Natural killer cell (primary cell): Measurements from ENCODE around the gene ATXN3. TPM values are rescaled to one million over a fixed set of nuclear protein-coding genes. Genes with fewer than 3 reads are reported as not detected.

Experiments
- ATAC-seq, 3 donors: fragments of 150-1000 bp in 2 of 3; fragments of 200-7000 bp in 1 of 3; cut with Tn5 transposase; 1 replicate in 1 of 3; 2 replicates in 2 of 3; pipeline ENCODE4 v1.10.0; 2021; ENCODE audit warnings: mild to moderate bottlenecking in 2 of 3, moderate library complexity in 2 of 3
- DNase-seq, 2 donors: peaks; one replicate each; pipeline versions ENCODE4 v3.0.0 to v3.0.0-alpha.2; 2013 to 2021; ENCODE audit warnings: mixed read lengths in 1 of 2
- H3K27ac ChIP-seq: one replicate; pipeline ENCODE4 v1.5.1; 2013; ENCODE audit warnings: mild to moderate bottlenecking, low read length
- H3K27me3 ChIP-seq: one replicate; pipeline ENCODE4 v1.6.1; 2013; ENCODE audit warnings: low read length; ENCODE audit not compliant: control insufficient read depth, insufficient read depth
- H3K36me3 ChIP-seq: one replicate; pipeline ENCODE4 v1.6.1; 2013; ENCODE audit warnings: low read length; ENCODE audit not compliant: control insufficient read depth, insufficient read depth
- H3K4me1 ChIP-seq: one replicate; pipeline ENCODE4 v1.6.1; 2013; ENCODE audit warnings: low read length; ENCODE audit not compliant: control insufficient read depth, insufficient read depth
- H3K4me3 ChIP-seq: one replicate; pipeline ENCODE4 v1.5.1; 2013; ENCODE audit warnings: low read length
- H3K9me3 ChIP-seq: one replicate; pipeline ENCODE4 v1.6.1; 2013; ENCODE audit warnings: low read length; ENCODE audit not compliant: control insufficient read depth, insufficient read depth
- H3K27ac Mint-ChIP-seq, 2 donors: one replicate each; pipeline ENCODE4 v1.8.0; 2022; ENCODE audit warnings: mild to moderate bottlenecking in 2 of 2, mixed read lengths in 2 of 2, moderate library complexity in 1 of 2
- H3K27me3 Mint-ChIP-seq, 2 donors: one replicate each; pipeline ENCODE4 v1.8.0; 2022; ENCODE audit warnings: low read depth in 2 of 2, mixed read lengths in 2 of 2
- H3K36me3 Mint-ChIP-seq: one replicate; pipeline ENCODE4 v1.8.0; 2022; ENCODE audit warnings: mixed read lengths
- H3K4me1 Mint-ChIP-seq, 2 donors: one replicate each; pipeline ENCODE4 v1.8.0; 2022; ENCODE audit warnings: mixed read lengths in 2 of 2
- H3K4me3 Mint-ChIP-seq: one replicate; pipeline ENCODE4 v1.8.0; 2022; ENCODE audit warnings: mild to moderate bottlenecking, moderate library complexity, mixed read lengths
- H3K9me3 Mint-ChIP-seq, 2 donors: one replicate each; pipeline ENCODE4 v1.8.0; 2022; ENCODE audit warnings: mixed read lengths in 2 of 2
- WGBS: methylation state at CpG from one replicate; pipeline ENCODE4 v1.1.7; 2013; ENCODE audit warnings: missing lambda C conversion rate; ENCODE audit not compliant: insufficient coverage; 5-methylcytosine and 5-hydroxymethylcytosine counted together
- intact Hi-C: fragments of 100-400 bp; cut with micrococcal nuclease; formaldehyde crosslinking; loops from one replicate; pipeline ENCODE4 v1.14.2; 2022
- total RNA-seq, 4 donors: library from RNA; stranded (reverse); fragments of 120-200 nt in 1 of 4; gene quantifications; one replicate each; pipeline versions ENCODE4 v1.2.3 to v1.2.4, GENCODE V29; 2013 to 2022
- TF ChIP-seq, protein P1 (sequence below): fragments of 200-600 bp; IDR thresholded peaks from one replicate; pipeline ENCODE4 v1.8.0; 2022; ENCODE audit warnings: antibody characterized with exemption

The ATXN3 gene
- total RNA-seq, 3 donors from 2014 or later (not counting 1 experiment from before 2014, with no cell fraction given), result 26.7 to 40.5 (median 30.7) TPM

DNA sequence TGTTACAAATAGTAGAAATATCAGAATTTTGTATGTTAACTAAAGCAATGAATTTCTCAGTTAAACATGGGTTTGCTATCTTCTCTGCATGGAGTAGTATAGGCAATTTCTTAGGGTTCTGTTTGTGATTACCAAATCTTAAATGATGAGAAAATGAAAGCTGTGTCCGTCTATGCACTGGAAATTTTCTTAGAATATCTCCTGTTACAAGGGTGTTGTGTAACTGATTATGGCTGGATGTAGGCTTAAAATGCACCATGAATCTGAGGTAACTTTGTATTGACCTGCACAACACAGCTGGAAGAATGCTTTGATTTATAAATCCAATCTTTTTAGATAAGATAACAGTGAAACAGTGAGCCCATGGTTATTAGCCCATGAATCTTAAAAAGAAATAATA, 84.3 kb downstream of the ATXN3 start:
- H3K4me3 ChIP-seq, result no peak overlapping the region
- H3K27me3 Mint-ChIP-seq, result no peaks in the 10 kb centered on the region
- intact Hi-C loops, result no loop called here
- ATAC-seq (no peak), DNase-seq (no peak)
- H3K4me3 Mint-ChIP-seq, result no peak overlapping the region
- WGBS, result 86% methylated on average over 1 of the region's 1 CpG
- H3K4me1 Mint-ChIP-seq, result peaks cover 0 to 7% of the 10 kb centered on the region in 2 donors
- no peak overlapping the region for H3K27ac ChIP-seq
- TF ChIP-seq, protein P1, sequence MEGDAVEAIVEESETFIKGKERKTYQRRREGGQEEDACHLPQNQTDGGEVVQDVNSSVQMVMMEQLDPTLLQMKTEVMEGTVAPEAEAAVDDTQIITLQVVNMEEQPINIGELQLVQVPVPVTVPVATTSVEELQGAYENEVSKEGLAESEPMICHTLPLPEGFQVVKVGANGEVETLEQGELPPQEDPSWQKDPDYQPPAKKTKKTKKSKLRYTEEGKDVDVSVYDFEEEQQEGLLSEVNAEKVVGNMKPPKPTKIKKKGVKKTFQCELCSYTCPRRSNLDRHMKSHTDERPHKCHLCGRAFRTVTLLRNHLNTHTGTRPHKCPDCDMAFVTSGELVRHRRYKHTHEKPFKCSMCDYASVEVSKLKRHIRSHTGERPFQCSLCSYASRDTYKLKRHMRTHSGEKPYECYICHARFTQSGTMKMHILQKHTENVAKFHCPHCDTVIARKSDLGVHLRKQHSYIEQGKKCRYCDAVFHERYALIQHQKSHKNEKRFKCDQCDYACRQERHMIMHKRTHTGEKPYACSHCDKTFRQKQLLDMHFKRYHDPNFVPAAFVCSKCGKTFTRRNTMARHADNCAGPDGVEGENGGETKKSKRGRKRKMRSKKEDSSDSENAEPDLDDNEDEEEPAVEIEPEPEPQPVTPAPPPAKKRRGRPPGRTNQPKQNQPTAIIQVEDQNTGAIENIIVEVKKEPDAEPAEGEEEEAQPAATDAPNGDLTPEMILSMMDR, result no peak
- no peaks in the 10 kb centered on the region for H3K9me3 ChIP-seq
- H3K9me3 Mint-ChIP-seq, result no peaks in the 10 kb centered on the region
- H3K27me3 ChIP-seq, result no peaks in the 10 kb centered on the region
- H3K36me3 Mint-ChIP-seq, result no peaks in the 10 kb centered on the region
- H3K27ac Mint-ChIP-seq, result no peak overlapping the region
- peaks cover 26% of the 10 kb centered on the region for H3K36me3 ChIP-seq
- H3K4me1 ChIP-seq, result no peaks in the 10 kb centered on the region

DNA sequence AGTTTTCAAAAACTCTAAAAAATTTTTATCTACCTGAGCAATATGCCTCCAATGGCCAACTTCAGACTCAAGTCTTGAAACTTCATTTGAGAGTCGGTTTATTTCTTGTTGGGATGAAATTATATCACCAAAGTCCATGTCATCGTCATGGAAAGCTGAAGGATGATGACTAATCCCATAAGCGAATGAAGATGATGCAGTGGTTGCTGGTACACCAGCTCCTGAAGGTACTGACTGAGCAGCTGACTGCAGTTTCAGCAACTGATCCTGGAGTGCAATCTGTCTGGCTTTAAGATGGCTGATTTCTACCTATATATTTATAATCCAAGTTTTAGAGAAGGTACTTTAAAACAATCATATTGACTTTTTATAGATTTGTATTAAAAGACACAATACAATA, 84.9 kb downstream of the ATXN3 start:
- Histone ChIP-seq H3K27ac (no peak overlapping the region), H3K4me1 (no peaks in the 10 kb centered on the region), H3K9me3 (no peaks in the 10 kb centered on the region), H3K27me3 (no peaks in the 10 kb centered on the region), H3K36me3 (peaks cover 31% of the 10 kb centered on the region), H3K4me3 (no peak overlapping the region)
- no peak for DNase-seq
- intact Hi-C loops, result no loop called here
- Mint-ChIP-seq H3K4me1 (peaks cover 0 to 4% of the 10 kb centered on the region in 2 donors), H3K9me3 (no peaks in the 10 kb centered on the region), H3K27me3 (no peaks in the 10 kb centered on the region), H3K4me3 (no peak overlapping the region), H3K27ac (no peak overlapping the region), H3K36me3 (no peaks in the 10 kb centered on the region)
- WGBS, result 100% methylated on average over 3 of the region's 3 CpGs
- TF ChIP-seq, protein P1, result no peak
- ATAC-seq, result no peak

DNA sequence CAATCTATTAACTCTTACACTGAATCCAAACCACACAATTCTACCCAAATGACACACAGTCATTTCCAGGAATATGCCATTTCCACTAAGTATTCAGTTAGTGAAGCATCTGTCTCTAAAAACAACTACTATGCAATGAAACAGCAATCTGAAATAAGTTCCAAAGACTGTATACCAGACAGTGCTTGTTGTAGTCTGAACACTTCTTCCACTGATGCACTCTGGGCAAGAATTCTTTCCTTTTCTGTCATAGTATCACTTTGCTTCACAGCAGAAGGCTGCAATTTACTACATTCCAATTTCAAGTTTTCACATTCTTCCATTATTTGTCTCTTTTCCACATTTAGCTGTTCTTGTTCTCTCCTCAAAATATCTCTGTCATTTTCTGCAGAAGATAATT, 92.3 kb downstream of the ATXN3 start:
- Histone ChIP-seq H3K9me3 (no peaks in the 10 kb centered on the region), H3K4me1 (no peaks in the 10 kb centered on the region), H3K36me3 (peaks cover 68% of the 10 kb centered on the region), H3K4me3 (no peak overlapping the region), H3K27ac (no peak overlapping the region), H3K27me3 (no peaks in the 10 kb centered on the region)
- ATAC-seq (no peak), DNase-seq (no peak)
- Mint-ChIP-seq H3K9me3 (no peaks in the 10 kb centered on the region), H3K4me1 (peaks cover 5 to 7% of the 10 kb centered on the region in 2 donors), H3K27me3 (no peaks in the 10 kb centered on the region), H3K27ac (no peak overlapping the region), H3K36me3 (peaks cover 8% of the 10 kb centered on the region), H3K4me3 (no peak overlapping the region)
- intact Hi-C loops, result no loop called here
- TF ChIP-seq, protein P1, result no peak

DNA sequence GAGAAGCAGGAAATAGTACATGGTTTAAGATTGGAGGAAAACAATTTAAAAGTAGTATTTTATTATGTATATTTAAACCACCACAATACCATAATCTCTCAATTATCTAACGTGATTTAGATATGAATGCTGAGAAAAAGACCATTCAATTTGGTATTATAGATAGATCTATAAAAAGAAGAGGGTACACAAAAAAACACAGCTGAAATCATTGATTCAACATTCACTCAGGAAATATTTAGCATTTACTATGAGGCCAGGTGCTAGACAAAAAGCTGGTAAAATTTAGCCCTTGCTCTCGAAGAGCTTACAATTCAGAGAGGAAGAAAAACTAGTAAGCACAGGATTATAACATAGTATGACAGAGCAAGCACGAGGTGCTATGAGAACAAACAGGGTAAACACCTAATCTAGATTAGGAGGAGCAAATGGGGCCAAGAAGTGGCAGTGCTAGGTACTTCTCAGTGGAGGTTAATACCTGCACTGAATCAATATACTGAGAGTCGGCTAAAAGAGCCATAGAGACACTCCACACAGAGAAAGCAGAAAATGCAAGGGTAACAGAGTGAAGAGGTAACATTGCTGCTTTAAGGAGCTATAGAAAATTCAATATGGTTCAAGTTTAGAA, 94.1 kb downstream of the ATXN3 start:
- no peaks in the 10 kb centered on the region for H3K9me3 Mint-ChIP-seq
- no peak overlapping the region for H3K4me3 Mint-ChIP-seq
- DNase-seq (no peak), ATAC-seq (no peak)
- H3K36me3 Mint-ChIP-seq, result peaks cover 21% of the 10 kb centered on the region
- intact Hi-C loops, result no loop called here
- Histone ChIP-seq H3K9me3 (no peaks in the 10 kb centered on the region), H3K27me3 (no peaks in the 10 kb centered on the region), H3K36me3 (peaks cover 78% of the 10 kb centered on the region), H3K4me3 (no peak overlapping the region), H3K4me1 (no peaks in the 10 kb centered on the region), H3K27ac (no peak overlapping the region)
- H3K27me3 Mint-ChIP-seq, result no peaks in the 10 kb centered on the region
- TF ChIP-seq, protein P1, result no peak
- peak overlapping the region; percentile 1 to 2 for H3K27ac Mint-ChIP-seq
- WGBS, result 91% methylated on average over 3 of the region's 4 CpGs
- peaks cover 5 to 7% of the 10 kb centered on the region in 2 donors for H3K4me1 Mint-ChIP-seq
